RWPE2 (cell line): ENCODE data around the gene LRMDA.

ENCODE experiments used
- ATAC-seq: fragments of 200-7000 bp; cut with Tn5 transposase; 3 replicates; pipeline ENCODE4 v1.9.1; 2021; ENCODE audit warnings: low read depth
- DNase-seq: peaks from one replicate; pipeline ENCODE4 v3.0.0-alpha.2; 2020; ENCODE audit warnings: low spot score
- H3K27ac ChIP-seq: fragments of 450-650 bp; 2 replicates; pipeline ENCODE4 v1.5.1; 2017; ENCODE audit warnings: mild to moderate bottlenecking; ENCODE audit not compliant: poor library complexity, severe bottlenecking
- H3K27me3 ChIP-seq: fragments of 250-450 bp; sonication (Bioruptor Pico); 2 replicates; pipeline ENCODE4 v1.5.1; 2021; ENCODE audit warnings: mild to moderate bottlenecking, moderate library complexity; ENCODE audit not compliant: insufficient read depth, poor library complexity, severe bottlenecking
- H3K36me3 ChIP-seq: fragments of 250-450 bp; sonication (Bioruptor Pico); 2 replicates; pipeline ENCODE4 v1.5.1; 2020; ENCODE audit warnings: low read depth, mild to moderate bottlenecking, moderate library complexity
- H3K4me1 ChIP-seq: fragments of 250-450 bp; sonication (Bioruptor Pico); 2 replicates; pipeline ENCODE4 v1.5.1; 2021; ENCODE audit warnings: mild to moderate bottlenecking, moderate library complexity; ENCODE audit not compliant: insufficient read depth, poor library complexity, severe bottlenecking
- H3K4me3 ChIP-seq: fragments of 250-450 bp; sonication (Bioruptor Pico); 2 replicates; pipeline ENCODE4 v1.5.1; 2021; ENCODE audit warnings: mild to moderate bottlenecking, moderate library complexity; ENCODE audit not compliant: severe bottlenecking
- H3K9me3 ChIP-seq: fragments of 250-450 bp; sonication (Bioruptor Pico); 2 replicates; pipeline ENCODE4 v1.5.1; 2021; ENCODE audit warnings: mild to moderate bottlenecking, moderate library complexity; ENCODE audit not compliant: severe bottlenecking
- CTCF ChIP-seq: fragments of 450-650 bp; IDR thresholded peaks from one replicate; pipeline ENCODE4 v1.5.1; 2017; ENCODE audit warnings: mild to moderate bottlenecking, moderate library complexity; ENCODE audit not compliant: poor library complexity, severe bottlenecking

The LRMDA gene

DNA sequence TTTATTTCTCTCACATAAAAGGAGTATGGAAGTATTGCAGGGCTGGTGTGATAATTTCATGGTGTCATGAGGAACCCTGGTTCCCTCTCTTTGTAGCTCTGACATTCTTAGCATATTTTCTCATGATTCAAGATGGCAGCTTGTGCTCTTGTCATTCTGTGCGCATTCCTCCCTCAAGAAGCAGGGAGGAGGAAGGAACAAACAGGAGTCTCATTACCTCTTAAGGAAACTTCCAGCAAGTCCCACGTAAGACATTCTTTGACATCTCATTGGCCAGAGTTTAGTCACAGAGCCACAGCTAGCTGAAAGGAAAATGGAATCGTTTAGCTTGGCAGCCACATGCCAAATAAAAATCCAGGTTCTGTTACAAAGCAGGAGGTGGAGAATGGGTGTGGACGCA, 546.8 kb downstream of the LRMDA start:
- Histone ChIP-seq H3K27me3 (no peaks in the 10 kb centered on the region), H3K27ac (no peak overlapping the region), H3K36me3 (no peaks in the 10 kb centered on the region), H3K4me3 (no peak overlapping the region), H3K9me3 (no peaks in the 10 kb centered on the region), H3K4me1 (no peaks in the 10 kb centered on the region)
- DNase-seq (no peak), ATAC-seq (no peak)
- no peak for TF ChIP-seq CTCF

- H3K9me3 ChIP-seq = no peaks in the 10 kb centered on the region
- no peak for TF ChIP-seq CTCF
- DNase-seq (no peak), ATAC-seq (no peak)
- no peak overlapping the region for H3K4me3 ChIP-seq
- no peak overlapping the region for H3K27ac ChIP-seq
- H3K4me1 ChIP-seq = no peaks in the 10 kb centered on the region
- no peaks in the 10 kb centered on the region for H3K36me3 ChIP-seq
- no peaks in the 10 kb centered on the region for H3K27me3 ChIP-seq
Measured at GRCh38 chr10:75980419-75981002, 549.1 kb downstream of the LRMDA start.

GRCh38 chr10:75982611-75983369, 551.4 kb downstream of the LRMDA start:
- Histone ChIP-seq H3K9me3 (no peaks in the 10 kb centered on the region), H3K27me3 (no peaks in the 10 kb centered on the region), H3K36me3 (no peaks in the 10 kb centered on the region), H3K27ac (no peak overlapping the region), H3K4me3 (no peak overlapping the region), H3K4me1 (no peaks in the 10 kb centered on the region)
- no peak for DNase-seq
- no peak for ATAC-seq
- no peak for TF ChIP-seq CTCF

GRCh38 chr10:75984067-75984466, 552.6 kb downstream of the LRMDA start:
- Histone ChIP-seq H3K27ac (no peak overlapping the region), H3K27me3 (no peaks in the 10 kb centered on the region), H3K4me1 (no peaks in the 10 kb centered on the region), H3K9me3 (no peaks in the 10 kb centered on the region), H3K36me3 (no peaks in the 10 kb centered on the region), H3K4me3 (no peak overlapping the region)
- no peak for DNase-seq
- no peak for TF ChIP-seq CTCF
- ATAC-seq = no peak

GRCh38 chr10:75987616-75988015, 556.2 kb downstream of the LRMDA start:
- H3K4me3 ChIP-seq = no peak overlapping the region
- DNase-seq = no peak
- no peaks in the 10 kb centered on the region for H3K9me3 ChIP-seq
- no peaks in the 10 kb centered on the region for H3K36me3 ChIP-seq
- H3K27me3 ChIP-seq = no peaks in the 10 kb centered on the region
- H3K4me1 ChIP-seq = no peaks in the 10 kb centered on the region
- ATAC-seq = no peak
- no peak for TF ChIP-seq CTCF
- no peak overlapping the region for H3K27ac ChIP-seq
